Measurements from ENCODE around the gene SULT1B1. TPM values are rescaled to one million over a fixed set of nuclear protein-coding genes. Genes with fewer than 3 reads are reported as not detected.

SULT1B1 gene
- total RNA-seq, 1 experiment from 2014 or later = 0.05 TPM

GRCh38 chr4:69689599-69689998, 70.8 kb downstream of the SULT1B1 start:
- intact Hi-C loops (cut with micrococcal nuclease; ENCODE audit: unreplicated experiment) (loop anchor here (2.0 to 5.0 kb wide), 3 partner anchors 191 to 868 kb away; no protein-coding TSS in a partner anchor), in situ Hi-C loops (cut with HindIII; ENCODE audit: low pct_unique_long_range_greater_than_20kb, low sequenced_read_pairs) (no loop called here)
- Histone ChIP-seq H3K27me3 (ENCODE audit: control insufficient read depth, insufficient read depth, low read length) (no peaks in the 10 kb centered on the region), H3K36me3 (ENCODE audit: control insufficient read depth, insufficient read depth, low read length) (no peaks in the 10 kb centered on the region), H3K4me3 (ENCODE audit: low read depth in 2 of 2, low read length in 2 of 2) (no peak overlapping the region), H3K27ac (ENCODE audit: low read length) (no peak overlapping the region), H3K9me3 (ENCODE audit: control insufficient read depth, insufficient read depth, low read depth, low read length) (no peaks in the 10 kb centered on the region), H3K4me1 (ENCODE audit: control insufficient read depth, insufficient read depth, low read length) (no peaks in the 10 kb centered on the region)
- TF ChIP-seq, protein P1, sequence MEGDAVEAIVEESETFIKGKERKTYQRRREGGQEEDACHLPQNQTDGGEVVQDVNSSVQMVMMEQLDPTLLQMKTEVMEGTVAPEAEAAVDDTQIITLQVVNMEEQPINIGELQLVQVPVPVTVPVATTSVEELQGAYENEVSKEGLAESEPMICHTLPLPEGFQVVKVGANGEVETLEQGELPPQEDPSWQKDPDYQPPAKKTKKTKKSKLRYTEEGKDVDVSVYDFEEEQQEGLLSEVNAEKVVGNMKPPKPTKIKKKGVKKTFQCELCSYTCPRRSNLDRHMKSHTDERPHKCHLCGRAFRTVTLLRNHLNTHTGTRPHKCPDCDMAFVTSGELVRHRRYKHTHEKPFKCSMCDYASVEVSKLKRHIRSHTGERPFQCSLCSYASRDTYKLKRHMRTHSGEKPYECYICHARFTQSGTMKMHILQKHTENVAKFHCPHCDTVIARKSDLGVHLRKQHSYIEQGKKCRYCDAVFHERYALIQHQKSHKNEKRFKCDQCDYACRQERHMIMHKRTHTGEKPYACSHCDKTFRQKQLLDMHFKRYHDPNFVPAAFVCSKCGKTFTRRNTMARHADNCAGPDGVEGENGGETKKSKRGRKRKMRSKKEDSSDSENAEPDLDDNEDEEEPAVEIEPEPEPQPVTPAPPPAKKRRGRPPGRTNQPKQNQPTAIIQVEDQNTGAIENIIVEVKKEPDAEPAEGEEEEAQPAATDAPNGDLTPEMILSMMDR (IDR thresholded peaks at IDR 0.05) = peak; percentile 33; the same call in 1 of the 2 replicates
- TF ChIP-seq SIN3A (IDR thresholded peaks at IDR 0.05; ENCODE audit: borderline replicate concordance, insufficient read depth, low read depth, low read length) = no peak
- ATAC-seq = no peak
- peak; percentile 7 for DNase-seq (ENCODE audit: low read depth, low spot score)
- ChIA-PET CTCF (interaction anchor here (0.6 kb wide), 1 partner anchor 581 kb away, joined by 3 read pairs; no protein-coding TSS in a partner anchor), POLR2A (no interaction called here)
- no TSS peak for BruUV-seq (replicated peaks)

- H3K27me3 ChIP-seq (ENCODE audit: control insufficient read depth, insufficient read depth, low read length) = no peaks in the 10 kb centered on the region
- no peaks in the 10 kb centered on the region for H3K4me1 ChIP-seq (ENCODE audit: control insufficient read depth, insufficient read depth, low read length)
- H3K9me3 ChIP-seq (ENCODE audit: control insufficient read depth, insufficient read depth, low read depth, low read length) = no peaks in the 10 kb centered on the region
- no peak overlapping the region for H3K27ac ChIP-seq (ENCODE audit: low read length)
- BruUV-seq (replicated peaks) = no TSS peak
- no peak for TF ChIP-seq SIN3A (IDR thresholded peaks at IDR 0.05; ENCODE audit: borderline replicate concordance, insufficient read depth, low read depth, low read length)
- TF ChIP-seq TCF7L2 (IDR thresholded peaks at IDR 0.05; ENCODE audit: low read depth, low read length) = no peak
- TF ChIP-seq, protein P1 (IDR thresholded peaks at IDR 0.05) = no peak
- TF ChIP-seq REST (IDR thresholded peaks at IDR 0.05; ENCODE audit: insufficient read depth in 1 of 2, low read depth in 2 of 2, low read length in 1 of 2) = no peak
- TF ChIP-seq POLR2AphosphoS5 (IDR thresholded peaks at IDR 0.05; ENCODE audit: low read depth, low read length) = no peak
- H3K36me3 ChIP-seq (ENCODE audit: control insufficient read depth, insufficient read depth, low read length) = no peaks in the 10 kb centered on the region
- intact Hi-C loops (cut with micrococcal nuclease; ENCODE audit: unreplicated experiment) (loop anchor here (5.0 kb wide), 2 partner anchors 827 to 872 kb away; no protein-coding TSS in a partner anchor), in situ Hi-C loops (cut with HindIII; ENCODE audit: low pct_unique_long_range_greater_than_20kb, low sequenced_read_pairs) (no loop called here)
- CTCF ChIA-PET = no interaction called here
- POLR2A ChIA-PET = no interaction called here
- no peak for DNase-seq (ENCODE audit: low read depth, low spot score)
- no peak overlapping the region for H3K4me3 ChIP-seq (ENCODE audit: low read depth in 2 of 2, low read length in 2 of 2)
- no peak for ATAC-seq
These were observed 75.6 kb downstream of the SULT1B1 start for GRCh38 chr4:69684804-69685203.

Other genes with a start within 250 kb of the SULT1B1 start
- gene UGT2A2, start 121.0 kb downstream of the SULT1B1 start, total RNA-seq (2021; ENCODE audit: unreplicated experiment) = not detected
- gene UGT2A1, start 107.4 kb downstream of the SULT1B1 start, total RNA-seq (2021; ENCODE audit: unreplicated experiment) = not detected
- not detected for gene SULT1E1, start 99.5 kb upstream of the SULT1B1 start, total RNA-seq (2021; ENCODE audit: unreplicated experiment)
- not detected for gene CSN1S1, start 170.4 kb upstream of the SULT1B1 start, total RNA-seq (2021; ENCODE audit: unreplicated experiment)
- gene CSN2, start 205.1 kb upstream of the SULT1B1 start, total RNA-seq (2021; ENCODE audit: unreplicated experiment) = not detected
- not detected for gene STATH, start 235.3 kb upstream of the SULT1B1 start, total RNA-seq (2021; ENCODE audit: unreplicated experiment)

Data from Panc1 (cell line).